HG03139 (cell line): ENCODE measurements around the gene MSRB3.

Source experiments
- ATAC-seq: cut with Tn5 transposase; IDR thresholded peaks from one replicate; pipeline ENCODE4 v1.9.1; 2021; ENCODE audit not compliant: unreplicated experiment

Gene MSRB3

GRCh38 chr12:65492998-65493912 is 214.8 kb downstream of the MSRB3 start:
- ATAC-seq: no peak

- ATAC-seq: no peak
Observed at GRCh38 chr12:65493913-65494245, 215.4 kb downstream of the MSRB3 start.

- ATAC-seq: no peak
Observed at GRCh38 chr12:65494537-65494936, 216.1 kb downstream of the MSRB3 start.

- no peak for ATAC-seq
Observed at GRCh38 chr12:65495233-65495632, 216.8 kb downstream of the MSRB3 start.

GRCh38 chr12:65496617-65497016 is 218.1 kb downstream of the MSRB3 start:
- no peak for ATAC-seq

GRCh38 chr12:65497660-65498059 is 219.2 kb downstream of the MSRB3 start:
- no peak for ATAC-seq

- ATAC-seq: no peak
Observed at GRCh38 chr12:65499167-65499566, 220.7 kb downstream of the MSRB3 start.

- no peak for ATAC-seq
Observed at GRCh38 chr12:65500091-65500900, 221.8 kb downstream of the MSRB3 start.

- ATAC-seq: no peak
Observed at GRCh38 chr12:65501093-65501621, 222.7 kb downstream of the MSRB3 start.

- ATAC-seq: no peak
Observed at GRCh38 chr12:65501935-65502334, 223.5 kb downstream of the MSRB3 start.

- ATAC-seq: no peak
Observed at GRCh38 chr12:65504417-65504816, 225.9 kb downstream of the MSRB3 start.

GRCh38 chr12:65505386-65506121 is 227.1 kb downstream of the MSRB3 start:
- ATAC-seq: no peak

- ATAC-seq: no peak
Observed at GRCh38 chr12:65508276-65509035, 230.0 kb downstream of the MSRB3 start.

GRCh38 chr12:65510007-65510406 is 231.5 kb downstream of the MSRB3 start:
- no peak for ATAC-seq

- no peak for ATAC-seq
Observed at GRCh38 chr12:65510584-65511050, 232.1 kb downstream of the MSRB3 start.

GRCh38 chr12:65511134-65511834 is 232.8 kb downstream of the MSRB3 start:
- ATAC-seq: no peak

GRCh38 chr12:65511912-65512311 is 233.4 kb downstream of the MSRB3 start:
- no peak for ATAC-seq
